ENCODE results near the gene RELN.

The RELN gene

DNA sequence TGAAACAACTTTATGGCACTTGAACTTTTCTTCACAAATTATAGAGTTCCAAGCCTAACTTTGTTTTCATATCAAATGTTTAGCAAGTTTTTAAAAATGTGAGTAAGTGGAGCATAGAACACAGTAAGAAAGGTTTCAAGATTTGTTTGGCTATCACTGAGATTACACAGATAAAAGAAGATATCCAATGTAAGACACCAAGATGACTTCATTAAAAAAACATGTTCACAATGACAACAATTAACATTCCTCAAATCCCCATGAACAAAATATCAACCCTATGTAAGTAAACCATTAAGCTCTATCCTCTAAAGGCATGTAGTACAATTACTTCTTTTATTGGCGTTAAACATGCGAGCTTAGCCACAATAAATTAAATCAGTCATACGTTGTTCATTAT lies 129.7 kb downstream of the RELN start:
- DNase-seq (ENCODE audit: low spot score) = no peak
- TF ChIP-seq, protein P1, sequence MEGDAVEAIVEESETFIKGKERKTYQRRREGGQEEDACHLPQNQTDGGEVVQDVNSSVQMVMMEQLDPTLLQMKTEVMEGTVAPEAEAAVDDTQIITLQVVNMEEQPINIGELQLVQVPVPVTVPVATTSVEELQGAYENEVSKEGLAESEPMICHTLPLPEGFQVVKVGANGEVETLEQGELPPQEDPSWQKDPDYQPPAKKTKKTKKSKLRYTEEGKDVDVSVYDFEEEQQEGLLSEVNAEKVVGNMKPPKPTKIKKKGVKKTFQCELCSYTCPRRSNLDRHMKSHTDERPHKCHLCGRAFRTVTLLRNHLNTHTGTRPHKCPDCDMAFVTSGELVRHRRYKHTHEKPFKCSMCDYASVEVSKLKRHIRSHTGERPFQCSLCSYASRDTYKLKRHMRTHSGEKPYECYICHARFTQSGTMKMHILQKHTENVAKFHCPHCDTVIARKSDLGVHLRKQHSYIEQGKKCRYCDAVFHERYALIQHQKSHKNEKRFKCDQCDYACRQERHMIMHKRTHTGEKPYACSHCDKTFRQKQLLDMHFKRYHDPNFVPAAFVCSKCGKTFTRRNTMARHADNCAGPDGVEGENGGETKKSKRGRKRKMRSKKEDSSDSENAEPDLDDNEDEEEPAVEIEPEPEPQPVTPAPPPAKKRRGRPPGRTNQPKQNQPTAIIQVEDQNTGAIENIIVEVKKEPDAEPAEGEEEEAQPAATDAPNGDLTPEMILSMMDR (IDR thresholded peaks at IDR 0.05; ENCODE audit: extremely low read depth, missing control alignments) = no peak

DNA sequence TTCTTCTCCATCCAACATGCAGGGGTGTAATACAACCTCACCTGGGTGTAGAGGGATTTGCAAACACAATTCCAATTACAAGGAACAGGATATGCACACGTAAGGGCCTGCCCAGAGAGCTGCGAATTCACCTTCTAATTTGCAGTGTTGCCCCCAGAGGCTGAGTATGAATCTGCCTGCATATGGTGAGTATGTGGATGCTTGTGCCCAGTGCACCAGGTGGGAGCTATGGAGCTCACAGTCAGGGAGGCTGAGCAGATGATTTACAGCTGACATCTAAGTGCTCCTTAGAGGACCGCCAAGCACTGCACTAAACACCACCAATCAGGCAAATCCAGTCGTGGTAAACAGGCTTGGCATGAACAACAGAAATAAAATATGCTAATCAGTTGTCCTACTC lies 132.0 kb downstream of the RELN start:
- DNase-seq (ENCODE audit: low spot score) = no peak
- TF ChIP-seq, protein P1 (IDR thresholded peaks at IDR 0.05; ENCODE audit: extremely low read depth, missing control alignments) = no peak

DNA sequence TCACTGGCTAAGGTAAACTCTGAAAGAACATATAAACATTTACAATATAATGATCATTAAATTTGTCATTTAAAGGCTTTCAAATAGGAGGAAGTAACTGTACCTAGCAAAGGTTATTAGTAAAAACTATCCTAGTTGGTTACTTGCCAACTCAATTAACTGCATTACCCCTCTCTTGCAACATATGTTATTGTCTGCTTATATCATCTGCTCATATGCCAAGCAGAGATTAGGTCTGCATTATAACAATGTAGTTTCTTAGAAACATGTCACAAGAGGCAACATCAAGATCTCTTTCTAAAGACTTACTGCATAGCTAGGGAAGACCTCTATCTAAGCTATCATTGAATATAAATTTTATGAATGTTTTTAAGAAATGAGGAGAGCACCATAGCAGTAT lies 132.5 kb downstream of the RELN start:
- no peak for DNase-seq (ENCODE audit: low spot score)
- TF ChIP-seq, protein P1 (IDR thresholded peaks at IDR 0.05; ENCODE audit: extremely low read depth, missing control alignments) = no peak

DNA sequence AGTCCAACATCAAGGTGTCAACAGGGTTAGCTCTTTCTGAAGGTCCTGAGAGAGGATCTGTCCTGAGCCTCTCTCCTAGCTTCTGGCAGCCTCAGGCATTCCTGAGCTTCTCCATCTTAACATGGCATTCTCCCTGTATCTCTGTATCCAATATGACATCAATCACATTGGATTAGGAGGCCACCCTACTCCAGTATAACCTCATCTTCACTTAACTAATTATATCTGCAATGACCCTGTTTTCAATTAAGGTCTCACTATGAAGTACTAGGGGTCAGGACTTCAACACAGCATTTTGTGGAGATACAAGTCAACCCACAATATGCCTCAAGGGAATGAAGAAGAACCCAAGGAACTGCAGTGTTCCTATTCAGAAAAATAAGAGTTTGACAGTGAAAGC lies 133.8 kb downstream of the RELN start:
- TF ChIP-seq, protein P1 (IDR thresholded peaks at IDR 0.05; ENCODE audit: extremely low read depth, missing control alignments) = no peak
- no peak for DNase-seq (ENCODE audit: low spot score)

DNA sequence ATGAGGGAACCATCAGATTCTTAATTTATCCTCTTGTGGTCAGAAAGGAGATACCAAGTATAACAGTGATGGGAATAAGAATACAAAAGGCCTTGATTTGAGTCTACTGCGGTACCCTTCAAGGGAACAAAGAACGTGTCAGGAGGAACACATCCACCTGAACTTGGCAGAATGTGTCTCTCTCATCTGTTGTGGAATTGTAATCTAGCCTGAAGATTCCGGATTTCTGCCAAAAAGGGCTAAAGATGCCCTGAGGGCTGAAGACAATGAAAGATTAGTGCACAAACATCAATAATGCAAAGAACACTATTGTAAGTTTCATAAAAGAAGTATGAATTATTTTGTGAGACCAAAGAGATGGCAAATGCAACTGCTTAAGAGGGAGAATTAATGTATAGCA lies 134.8 kb downstream of the RELN start:
- TF ChIP-seq, protein P1 (IDR thresholded peaks at IDR 0.05; ENCODE audit: extremely low read depth, missing control alignments) = no peak

GRCh38 chr7:103851357-103851756 lies 138.1 kb downstream of the RELN start:
- DNase-seq (ENCODE audit: low spot score) = no peak
- TF ChIP-seq, protein P1 (IDR thresholded peaks at IDR 0.05; ENCODE audit: extremely low read depth, missing control alignments) = no peak

More for the DNA sequence above, 134.8 kb downstream of the RELN start:
- DNase-seq (ENCODE audit: low spot score) = no peak

GRCh38 chr7:103843689-103844480 lies 145.6 kb downstream of the RELN start:
- no peak for DNase-seq (ENCODE audit: low spot score)
- TF ChIP-seq, protein P1 (IDR thresholded peaks at IDR 0.05; ENCODE audit: extremely low read depth, missing control alignments) = no peak

All from GM20000 (cell line).